ENCODE results near the gene APOA4.

Gene APOA4

GRCh38 chr11:116775975-116776374 is 47.1 kb downstream of the APOA4 start:
- no peak for TF ChIP-seq CTCF (IDR thresholded peaks at IDR 0.05; ENCODE audit: low read depth, low read length)
- DNase-seq (ENCODE audit: extremely low read depth, low read depth), result no peak

- DNase-seq (ENCODE audit: extremely low read depth, low read depth), result no peak
Measured at GRCh38 chr11:116774661-116775060, 48.4 kb downstream of the APOA4 start.

GRCh38 chr11:116773203-116774097 is 49.7 kb downstream of the APOA4 start:
- no peak for DNase-seq (ENCODE audit: extremely low read depth, low read depth)
- TF ChIP-seq CTCF (IDR thresholded peaks at IDR 0.05; ENCODE audit: low read depth, low read length), result no peak

More at GRCh38 chr11:116774661-116775060, 48.4 kb downstream of the APOA4 start:
- TF ChIP-seq CTCF (IDR thresholded peaks at IDR 0.05; ENCODE audit: low read depth, low read length), result no peak

GRCh38 chr11:116772443-116773202 is 50.5 kb downstream of the APOA4 start, which contains the start of gene BUD13:
BUD13 (minus strand) TSS chr11:116772987; CDS start chr11:116772964, 23 bp downstream.
- peak; percentile 40 for DNase-seq (ENCODE audit: extremely low read depth, low read depth)
- no peak for TF ChIP-seq CTCF (IDR thresholded peaks at IDR 0.05; ENCODE audit: low read depth, low read length)

- DNase-seq (ENCODE audit: extremely low read depth, low read depth), result no peak
- no peak for TF ChIP-seq CTCF (IDR thresholded peaks at IDR 0.05; ENCODE audit: low read depth, low read length)
Measured at GRCh38 chr11:116771935-116772334, 51.2 kb downstream of the APOA4 start.
